Measurements from ENCODE around the gene JARID2. TPM values are rescaled to one million over a fixed set of nuclear protein-coding genes. Genes with fewer than 3 reads are reported as not detected.

The JARID2 gene
- total RNA-seq, 2 experiments from 2014 or later: 19.0 to 19.5 TPM

- ChIA-PET CTCF (ENCODE audit: unreplicated experiment) (interaction anchor here (0.9 kb wide), 1 partner anchor 15 kb away, joined by 5 read pairs; no protein-coding TSS in a partner anchor), POLR2A (interaction anchor here (0.6 to 2.0 kb wide), 4 partner anchors 9 to 138 kb away, joined by 3 to 6 read pairs (median 4); no protein-coding TSS in a partner anchor)
- Histone ChIP-seq H4K20me1 (ENCODE audit: insufficient read depth, low read length) (peaks cover 17% of the 10 kb centered on the region; the same call in 1 of the 2 replicates), H2AFZ (ENCODE audit: low read length) (no peak overlapping the region), H3K79me2 (ENCODE audit: insufficient read depth, low read depth, low read length) (peaks cover 29% of the 10 kb centered on the region; the same call in 1 of the 2 replicates), H3K9me2 (ENCODE audit: insufficient read depth, low read length) (no peaks in the 10 kb centered on the region), H3K27ac (ENCODE audit: low read depth, low read length, poor library complexity, severe bottlenecking) (no peak overlapping the region), H3K36me3 (ENCODE audit: insufficient read depth, low read length) (no peaks in the 10 kb centered on the region), H3K4me3 (ENCODE audit: low read depth, low read length, poor library complexity, severe bottlenecking) (no peak overlapping the region), H3K9me3 (ENCODE audit: low read length) (no peaks in the 10 kb centered on the region), H3K4me1 (ENCODE audit: insufficient read depth, low read length, poor library complexity, severe bottlenecking) (peaks cover 31% of the 10 kb centered on the region), H3K4me2 (ENCODE audit: low read length) (no peak overlapping the region)
- intact Hi-C loops (cut with micrococcal nuclease; ENCODE audit: unreplicated experiment): no loop called here
- no TSS peak for BruUV-seq (replicated peaks)
- no peak for DNase-seq (ENCODE audit: low spot score)
- TF ChIP-seq CTCF (conservative IDR thresholded peaks at IDR 0.05; ENCODE audit: low read length) (no peak), EZH2phosphoT487 (IDR thresholded peaks at IDR 0.05; ENCODE audit: borderline replicate concordance, low read depth, low read length) (no peak)
Measured at GRCh38 chr6:15279047-15279661, 33.3 kb downstream of the JARID2 start.

GRCh38 chr6:15280028-15280427 lies 34.2 kb downstream of the JARID2 start:
- no peak overlapping the region for H3K4me2 ChIP-seq (ENCODE audit: low read length)
- peaks cover 31% of the 10 kb centered on the region for H3K4me1 ChIP-seq (ENCODE audit: insufficient read depth, low read length, poor library complexity, severe bottlenecking)
- no TSS peak for BruUV-seq (replicated peaks)
- peaks cover 17% of the 10 kb centered on the region; the same call in 1 of the 2 replicates for H4K20me1 ChIP-seq (ENCODE audit: insufficient read depth, low read length)
- no peak overlapping the region for H3K27ac ChIP-seq (ENCODE audit: low read depth, low read length, poor library complexity, severe bottlenecking)
- DNase-seq (ENCODE audit: low spot score): no peak
- intact Hi-C loops (cut with micrococcal nuclease; ENCODE audit: unreplicated experiment): no loop called here
- no peak overlapping the region for H3K4me3 ChIP-seq (ENCODE audit: low read depth, low read length, poor library complexity, severe bottlenecking)
- POLR2A ChIA-PET: interaction anchor here (2.0 kb wide), 1 partner anchor 15 kb away, joined by 6 read pairs; no protein-coding TSS in a partner anchor
- CTCF ChIA-PET (ENCODE audit: unreplicated experiment): no interaction called here
- no peak for TF ChIP-seq EZH2phosphoT487 (IDR thresholded peaks at IDR 0.05; ENCODE audit: borderline replicate concordance, low read depth, low read length)
- H3K79me2 ChIP-seq (ENCODE audit: insufficient read depth, low read depth, low read length): peaks cover 29% of the 10 kb centered on the region; the same call in 1 of the 2 replicates
- no peak overlapping the region for H2AFZ ChIP-seq (ENCODE audit: low read length)
- H3K36me3 ChIP-seq (ENCODE audit: insufficient read depth, low read length): no peaks in the 10 kb centered on the region
- H3K9me3 ChIP-seq (ENCODE audit: low read length): no peaks in the 10 kb centered on the region
- no peaks in the 10 kb centered on the region for H3K9me2 ChIP-seq (ENCODE audit: insufficient read depth, low read length)

- no peak overlapping the region for H2AFZ ChIP-seq (ENCODE audit: low read length)
- H4K20me1 ChIP-seq (ENCODE audit: insufficient read depth, low read length): peaks cover 17% of the 10 kb centered on the region; the same call in 1 of the 2 replicates
- H3K36me3 ChIP-seq (ENCODE audit: insufficient read depth, low read length): no peaks in the 10 kb centered on the region
- H3K9me3 ChIP-seq (ENCODE audit: low read length): no peaks in the 10 kb centered on the region
- H3K4me1 ChIP-seq (ENCODE audit: insufficient read depth, low read length, poor library complexity, severe bottlenecking): peaks cover 31% of the 10 kb centered on the region
- no peaks in the 10 kb centered on the region for H3K9me2 ChIP-seq (ENCODE audit: insufficient read depth, low read length)
- DNase-seq (ENCODE audit: low spot score): no peak
- CTCF ChIA-PET (ENCODE audit: unreplicated experiment): no interaction called here
- BruUV-seq (replicated peaks): no TSS peak
- no peak overlapping the region for H3K27ac ChIP-seq (ENCODE audit: low read depth, low read length, poor library complexity, severe bottlenecking)
- POLR2A ChIA-PET: interaction anchor here (0.9 kb wide), 1 partner anchor 13 kb away, joined by 3 read pairs; no protein-coding TSS in a partner anchor
- intact Hi-C loops (cut with micrococcal nuclease; ENCODE audit: unreplicated experiment): no loop called here
- H3K4me3 ChIP-seq (ENCODE audit: low read depth, low read length, poor library complexity, severe bottlenecking): no peak overlapping the region
- TF ChIP-seq CTCF (conservative IDR thresholded peaks at IDR 0.05; ENCODE audit: low read length) (no peak), EZH2phosphoT487 (IDR thresholded peaks at IDR 0.05; ENCODE audit: borderline replicate concordance, low read depth, low read length) (no peak)
- H3K4me2 ChIP-seq (ENCODE audit: low read length): no peak overlapping the region
- peaks cover 27% of the 10 kb centered on the region; the same call in 1 of the 2 replicates for H3K79me2 ChIP-seq (ENCODE audit: insufficient read depth, low read depth, low read length)
Measured at GRCh38 chr6:15280961-15281360, 35.1 kb downstream of the JARID2 start.
